HG02970 (cell line): ENCODE measurements around the gene PAQR4.
"Not testable (repeated sequence)": the region's sequence is repeated elsewhere in the genome, so short reads cannot be mapped to it uniquely, and the experiment has no call there.

ENCODE experiments used
- ATAC-seq: cut with Tn5 transposase; IDR thresholded peaks from one replicate; pipeline ENCODE4 v1.9.1; 2021; ENCODE audit warnings: mild to moderate bottlenecking, moderate library complexity, moderate number of reproducible peaks; ENCODE audit not compliant: unreplicated experiment, low FRiP score

The PAQR4 gene

DNA sequence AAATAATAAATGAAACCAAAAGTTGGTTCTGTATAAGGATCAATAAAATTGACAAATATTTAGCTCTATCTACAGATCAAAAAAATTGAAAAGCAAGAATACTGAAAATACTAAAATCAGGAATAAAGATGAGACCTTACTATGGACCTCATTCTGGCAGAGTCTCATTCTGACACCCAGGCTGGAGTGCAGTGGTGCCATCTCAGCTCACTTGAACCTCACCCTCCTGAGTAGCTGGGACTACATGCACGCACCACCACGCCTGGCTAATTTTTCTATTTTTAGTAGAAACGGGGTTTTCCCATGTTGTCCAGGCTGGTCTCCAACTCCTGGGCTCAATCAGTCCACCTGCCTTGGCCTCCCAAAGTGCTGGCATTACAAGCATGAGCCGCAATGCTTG lies 27.1 kb upstream of the PAQR4 start:
- no peak for ATAC-seq

GRCh38 chr16:2943716-2944115 lies 25.4 kb upstream of the PAQR4 start:
- not testable (repeated sequence) for ATAC-seq

GRCh38 chr16:2946649-2947048 lies 22.5 kb upstream of the PAQR4 start:
- ATAC-seq: no peak

DNA sequence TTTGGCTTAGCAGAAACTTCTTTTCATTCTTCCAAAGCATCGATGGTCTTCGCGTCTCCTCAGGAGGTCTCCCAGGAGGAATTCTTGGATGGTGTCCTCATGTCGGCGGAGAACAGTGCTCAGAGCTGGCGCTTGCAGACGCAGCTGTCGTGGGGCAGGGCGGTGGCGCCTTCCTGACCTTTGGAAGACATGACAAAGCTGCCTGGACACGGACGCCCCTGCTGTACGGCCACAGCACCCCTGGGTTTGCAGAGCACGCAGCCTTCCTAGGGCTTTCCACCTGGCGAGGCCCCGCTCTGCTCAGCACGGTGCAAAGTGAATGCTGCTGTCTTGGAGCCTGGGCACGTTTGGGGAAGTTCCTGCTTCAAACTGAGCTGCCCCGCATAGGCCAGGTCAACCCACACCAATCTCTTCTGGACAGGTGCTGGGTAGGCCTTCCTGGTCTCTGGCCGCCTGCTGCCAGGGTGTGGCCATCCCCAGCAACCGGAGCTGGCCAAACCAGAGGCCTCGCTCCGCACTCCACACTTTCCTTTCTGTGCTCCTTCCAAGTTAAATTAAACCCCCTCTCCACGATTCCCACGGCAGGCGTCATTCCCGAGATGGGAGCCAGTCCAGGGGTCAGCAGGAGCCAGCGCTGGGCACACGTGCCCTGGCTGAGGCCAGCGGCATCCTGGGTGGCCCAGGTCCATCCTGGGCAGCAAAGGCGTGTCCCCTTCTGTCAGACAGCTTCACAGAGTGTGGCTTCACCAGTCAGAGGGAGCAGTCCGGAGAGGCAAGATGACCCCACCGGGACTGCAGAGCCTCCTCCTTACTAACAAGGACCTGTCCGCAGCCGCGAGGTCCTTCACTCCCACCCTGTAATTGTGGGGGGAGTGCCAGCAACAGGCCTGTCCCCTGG lies 20.1 kb upstream of the PAQR4 start:
- no peak for ATAC-seq

- no peak for ATAC-seq
Measured at GRCh38 chr16:2949705-2950352, 19.3 kb upstream of the PAQR4 start.

GRCh38 chr16:2950353-2950724 lies 18.8 kb upstream of the PAQR4 start:
- ATAC-seq: no peak

- no peak for ATAC-seq
Measured at GRCh38 chr16:2950773-2951172, 18.4 kb upstream of the PAQR4 start.

DNA sequence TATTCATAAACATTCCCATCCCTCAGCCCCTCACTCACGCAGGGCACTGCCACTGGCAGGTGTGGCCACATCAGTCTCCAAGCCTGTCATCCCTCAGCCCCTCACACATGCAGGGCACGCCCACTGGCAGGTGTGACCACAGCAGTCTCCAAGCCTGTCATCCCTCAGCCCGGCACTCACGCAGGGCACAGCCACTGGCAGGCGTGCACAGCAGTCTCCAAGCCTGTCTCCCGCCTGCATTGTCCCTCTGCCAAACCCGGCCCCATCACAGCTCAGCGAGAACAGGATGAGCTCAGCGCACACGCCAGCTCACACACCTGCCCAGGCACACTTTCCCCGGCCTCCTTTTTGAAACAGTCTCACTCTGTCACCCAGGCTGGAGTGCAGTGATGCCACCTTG lies 16.5 kb upstream of the PAQR4 start:
- ATAC-seq: no peak

- ATAC-seq: no peak
Measured at GRCh38 chr16:2953706-2954627, 15.2 kb upstream of the PAQR4 start.

- ATAC-seq: no peak
Measured at GRCh38 chr16:2954656-2955381, 14.3 kb upstream of the PAQR4 start.

DNA sequence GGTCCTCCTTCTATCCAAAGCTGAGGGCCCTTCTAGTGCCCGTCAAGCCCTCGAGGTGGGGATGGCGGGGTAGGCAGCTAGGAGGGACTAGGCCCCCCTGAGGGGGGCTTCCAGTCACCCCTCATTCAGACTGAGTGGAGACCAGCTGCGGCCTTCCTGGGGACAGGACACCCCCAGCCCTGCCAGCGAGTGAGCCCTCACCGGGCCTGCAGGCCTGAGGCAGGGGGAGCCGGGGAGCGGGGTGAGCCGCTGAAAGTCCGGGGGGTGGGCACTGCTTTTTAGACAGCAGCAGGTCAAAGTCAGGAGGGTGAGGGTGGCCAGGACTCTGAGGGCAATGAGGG lies 13.7 kb upstream of the PAQR4 start:
- ATAC-seq: no peak

- no peak for ATAC-seq
Measured at GRCh38 chr16:2955779-2956578, 13.2 kb upstream of the PAQR4 start.

DNA sequence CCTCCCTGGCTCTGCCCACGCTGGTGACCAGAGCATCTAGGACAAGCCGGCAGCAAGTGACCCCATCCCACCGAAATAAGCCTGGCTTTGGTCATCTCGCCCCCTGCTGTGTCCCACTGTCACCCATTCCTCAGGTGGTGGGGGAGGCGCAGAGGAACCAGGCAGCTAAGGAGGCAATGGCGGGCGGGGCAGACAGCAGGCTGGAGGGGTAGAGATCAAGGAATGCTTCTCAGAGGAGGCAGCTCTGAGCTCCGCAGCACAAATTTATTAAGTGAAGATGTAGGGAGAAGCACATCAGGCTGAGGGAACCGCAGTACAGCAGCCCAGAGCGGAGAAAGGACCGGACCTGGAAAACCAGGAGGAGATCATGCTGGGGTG lies 12.6 kb upstream of the PAQR4 start:
- no peak for ATAC-seq

GRCh38 chr16:2959206-2959605 lies 9.9 kb upstream of the PAQR4 start:
- ATAC-seq: no peak

GRCh38 chr16:2960183-2961010 lies 8.8 kb upstream of the PAQR4 start:
- no peak for ATAC-seq

DNA sequence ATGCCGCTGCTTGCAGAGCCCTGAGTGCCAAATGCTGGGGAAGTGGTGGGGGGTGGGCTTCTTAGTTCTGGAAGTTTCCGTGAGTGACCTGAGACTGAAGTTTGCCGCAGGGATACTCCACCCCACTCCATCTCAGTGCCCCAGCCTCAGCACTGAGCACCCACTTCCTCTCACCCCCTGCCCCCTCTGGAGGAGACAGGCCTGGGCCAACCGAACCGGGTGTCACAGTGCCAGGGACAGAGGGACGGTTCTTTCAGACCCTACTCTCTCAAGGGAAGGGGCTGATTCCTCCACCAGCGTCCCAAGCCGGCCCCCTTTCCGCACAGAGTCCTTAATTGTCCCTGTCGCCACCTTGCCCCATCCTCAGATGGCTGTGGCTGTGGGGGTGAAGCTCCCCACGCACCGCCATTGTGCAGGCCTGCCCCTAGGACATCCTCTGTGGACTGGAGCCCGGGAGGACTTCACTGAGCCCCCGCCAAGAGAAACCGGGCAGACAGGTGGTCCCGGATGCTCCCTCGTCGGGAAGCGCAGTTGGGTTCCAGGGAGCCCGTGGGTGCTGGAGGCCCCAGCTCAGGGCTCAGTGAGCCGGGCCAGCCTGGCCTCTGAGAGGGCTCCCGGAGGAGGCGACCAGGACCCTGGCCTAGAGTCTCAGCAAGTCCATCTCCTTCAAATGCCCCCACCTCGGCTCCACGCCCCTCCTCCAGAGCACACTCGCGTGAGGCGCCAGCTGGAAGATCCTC lies 6.6 kb upstream of the PAQR4 start:
- ATAC-seq: no peak

- no peak for ATAC-seq
Measured at GRCh38 chr16:2963074-2963722, 6.0 kb upstream of the PAQR4 start.
